ENCODE measurements around the gene PTPRF.
"Not testable (repeated sequence)": the region's sequence is repeated elsewhere in the genome, so short reads cannot be mapped to it uniquely, and the experiment has no call there.

PTPRF gene

GRCh38 chr1:43538969-43539368 lies 8.3 kb downstream of the PTPRF start:
- DNase-seq = no peak

GRCh38 chr1:43539726-43540434 lies 9.2 kb downstream of the PTPRF start:
- no peak for DNase-seq

GRCh38 chr1:43540653-43541071 lies 10.0 kb downstream of the PTPRF start:
- DNase-seq = peak; percentile 65

GRCh38 chr1:43541141-43541540 lies 10.5 kb downstream of the PTPRF start:
- no peak for DNase-seq

- DNase-seq = no peak
Observed at GRCh38 chr1:43541721-43542401, 11.2 kb downstream of the PTPRF start.

- DNase-seq = no peak
Observed at GRCh38 chr1:43542527-43543458, 12.1 kb downstream of the PTPRF start.

- DNase-seq = no peak
Observed at GRCh38 chr1:43543567-43543966, 12.9 kb downstream of the PTPRF start.

GRCh38 chr1:43545339-43545694 lies 14.6 kb downstream of the PTPRF start:
- no peak for DNase-seq

GRCh38 chr1:43545695-43546387 lies 15.2 kb downstream of the PTPRF start:
- peak; percentile 90 for DNase-seq

GRCh38 chr1:43546388-43547100 lies 15.9 kb downstream of the PTPRF start:
- no peak for DNase-seq

- peak; percentile 73 for DNase-seq
Observed at GRCh38 chr1:43547538-43548072, 16.9 kb downstream of the PTPRF start.

GRCh38 chr1:43548285-43549271 lies 17.9 kb downstream of the PTPRF start:
- DNase-seq = no peak

- DNase-seq = not testable (repeated sequence)
Observed at GRCh38 chr1:43549394-43549793, 18.7 kb downstream of the PTPRF start.

- DNase-seq = no peak
Observed at GRCh38 chr1:43549921-43550597, 19.4 kb downstream of the PTPRF start.

- DNase-seq = no peak
Observed at GRCh38 chr1:43550598-43551246, 20.0 kb downstream of the PTPRF start.

GRCh38 chr1:43551396-43551888 lies 20.8 kb downstream of the PTPRF start:
- no peak for DNase-seq

GRCh38 chr1:43552059-43552742 lies 21.5 kb downstream of the PTPRF start:
- DNase-seq = no peak

- no peak for DNase-seq
Observed at GRCh38 chr1:43552813-43553212, 22.1 kb downstream of the PTPRF start.
